Testis (tissue), 3 donors: ENCODE results near the gene EPHB1. TPM values are rescaled to one million over a fixed set of nuclear protein-coding genes. Genes with fewer than 3 reads are reported as not detected.

Experiments
- DNase-seq: peaks from one replicate; pipeline ENCODE4 v3.0.0-alpha.2; 2019
- H3K27ac ChIP-seq, 2 donors: fragments of 200-600 bp; sonication (generic); one replicate each; pipeline ENCODE4 v1.5.1; 2019
- H3K27me3 ChIP-seq: fragments of 200-600 bp; sonication (generic); one replicate; pipeline ENCODE4 v1.5.1; 2019
- H3K36me3 ChIP-seq: fragments of 200-600 bp; sonication (generic); one replicate; pipeline ENCODE4 v1.5.1; 2017; ENCODE audit warnings: low read depth; ENCODE audit errors: missing control alignments
- H3K4me1 ChIP-seq: fragments of 200-600 bp; sonication (generic); one replicate; pipeline ENCODE4 v1.5.1; 2019
- H3K4me3 ChIP-seq, 2 donors: fragments of 200-600 bp; sonication (generic); one replicate each; pipeline ENCODE4 v1.5.1; 2017 to 2019
- H3K9me3 ChIP-seq: fragments of 200-600 bp; sonication (generic); one replicate; pipeline ENCODE4 v1.5.1; 2017
- CTCF ChIP-seq, 3 experiments: fragments of 450-650 bp in 2 of 3; fragments of 200-600 bp in 1 of 3; sonication (generic) in 1 of 3; IDR thresholded peaks; one replicate each; pipeline ENCODE4 v1.5.1; 2016 to 2019; ENCODE audit warnings: antibody characterized with exemption in 3 of 3, mild to moderate bottlenecking in 2 of 3, moderate library complexity in 1 of 3
- POLR2A ChIP-seq: fragments of 450-650 bp; IDR thresholded peaks from one replicate; pipeline ENCODE4 v1.6.1; 2017; ENCODE audit warnings: antibody characterized with exemption, mild to moderate bottlenecking, moderate library complexity
- WGBS, 2 donors: methylation state at CpG; one replicate each; pipeline ENCODE4 v1.1.5; 2018; 5-methylcytosine and 5-hydroxymethylcytosine counted together
- intact Hi-C: fragments of 100-400 bp; cut with DNase I; formaldehyde crosslinking; loops from one replicate; pipeline ENCODE4 v1.15.1; 2023; ENCODE audit warnings: low total_unique reads
- polyA plus RNA-seq: library from polyadenylated mRNA; stranded (reverse); fragments of 350-450 nt; fragmentation: Illumina TruSeq; extraction: RNeasy Lipid Tissue Mini Kit (QIAGEN cat#74804); gene quantifications from one replicate; pipeline ENCODE4 v1.2.3, GENCODE V29; 2014; ENCODE audit warnings: low read depth, low replicate concordance; ENCODE audit not compliant: insufficient read depth
- total RNA-seq, 2 donors: library from RNA; depleted of rRNA; stranded (reverse); fragments of >200 nt; gene quantifications; one replicate each; pipeline ENCODE4 v1.2.3, GENCODE V29; 2016

EPHB1 gene
- total and polyA plus RNA-seq, 3 donors from 2014 or later, result 20.8 to 37.1 (median 31.3) TPM

- H3K4me3 ChIP-seq, result no peak overlapping the region
- 91 to 93% methylated on average over 2 of the region's 2 CpGs for WGBS, 2 donors
- no peaks in the 10 kb centered on the region for H3K9me3 ChIP-seq
- H3K4me1 ChIP-seq, result no peaks in the 10 kb centered on the region
- no peak overlapping the region for H3K27ac ChIP-seq
- intact Hi-C loops, result no loop called here
- no peaks in the 10 kb centered on the region for H3K27me3 ChIP-seq
- no peaks in the 10 kb centered on the region for H3K36me3 ChIP-seq
- TF ChIP-seq POLR2A, result no peak
- TF ChIP-seq CTCF (IDR thresholded peaks at IDR 0.05), result no peak
- DNase-seq, result no peak
Measured at GRCh38 chr3:134956395-134956794, 161.3 kb downstream of the EPHB1 start.

GRCh38 chr3:134956844-134957243 is 161.8 kb downstream of the EPHB1 start:
- no peak overlapping the region for H3K27ac ChIP-seq
- no peaks in the 10 kb centered on the region for H3K9me3 ChIP-seq
- no peaks in the 10 kb centered on the region for H3K27me3 ChIP-seq
- no peak for TF ChIP-seq CTCF (IDR thresholded peaks at IDR 0.05)
- no peak for TF ChIP-seq POLR2A
- H3K36me3 ChIP-seq, result no peaks in the 10 kb centered on the region
- no peaks in the 10 kb centered on the region for H3K4me1 ChIP-seq
- no peak for DNase-seq
- 78 to 96% methylated on average over 1 of the region's 1 CpG for WGBS, 2 donors
- intact Hi-C loops, result no loop called here
- H3K4me3 ChIP-seq, result no peak overlapping the region

GRCh38 chr3:134959516-134959915 is 164.5 kb downstream of the EPHB1 start:
- no peak overlapping the region for H3K4me3 ChIP-seq
- no peaks in the 10 kb centered on the region for H3K36me3 ChIP-seq
- no peak for TF ChIP-seq POLR2A
- TF ChIP-seq CTCF (IDR thresholded peaks at IDR 0.05), result no peak
- H3K27ac ChIP-seq, result no peak overlapping the region
- intact Hi-C loops, result no loop called here
- no peaks in the 10 kb centered on the region for H3K9me3 ChIP-seq
- DNase-seq, result no peak
- H3K4me1 ChIP-seq, result no peaks in the 10 kb centered on the region
- no peaks in the 10 kb centered on the region for H3K27me3 ChIP-seq

- H3K27ac ChIP-seq, result no peak overlapping the region
- intact Hi-C loops, result no loop called here
- DNase-seq, result no peak
- no peaks in the 10 kb centered on the region for H3K9me3 ChIP-seq
- no peaks in the 10 kb centered on the region for H3K36me3 ChIP-seq
- peaks cover 22% of the 10 kb centered on the region for H3K4me1 ChIP-seq
- TF ChIP-seq POLR2A, result no peak
- no peak for TF ChIP-seq CTCF (IDR thresholded peaks at IDR 0.05)
- H3K4me3 ChIP-seq, result no peak overlapping the region
- 85 to 88% methylated on average over 5 of the region's 5 CpGs for WGBS, 2 donors
- H3K27me3 ChIP-seq, result no peaks in the 10 kb centered on the region
Measured at GRCh38 chr3:134964226-134964625, 169.2 kb downstream of the EPHB1 start.

GRCh38 chr3:134965865-134966481 is 170.9 kb downstream of the EPHB1 start:
- intact Hi-C loops, result no loop called here
- H3K27ac ChIP-seq, result peak overlapping the region; percentile 32 to 68

More at GRCh38 chr3:134965865-134966481, 170.9 kb downstream of the EPHB1 start:
- peaks cover 22% of the 10 kb centered on the region for H3K4me1 ChIP-seq
- peak; percentile 71 for DNase-seq
- 46 to 72% methylated on average over 2 to 3 of the region's 3 CpGs for WGBS, 2 donors
- H3K27me3 ChIP-seq, result no peaks in the 10 kb centered on the region
- no peaks in the 10 kb centered on the region for H3K36me3 ChIP-seq
- H3K9me3 ChIP-seq, result no peaks in the 10 kb centered on the region
- H3K4me3 ChIP-seq, result no peak overlapping the region
- TF ChIP-seq CTCF (IDR thresholded peaks at IDR 0.05), result no peak
- no peak for TF ChIP-seq POLR2A
